Amygdala (tissue), 56 donors: Measurements from ENCODE around the gene LDB2.
A peak's percentile ranks its signal among the peaks of the same experiment; 100 is the strongest.

Source experiments
- DNase-seq, 56 donors: peaks; one replicate each; lab custom pipeline; 2025; lab: John Stamatoyannopoulos, UW

Gene LDB2

GRCh38 chr4:16887887-16888286 lies 10.6 kb downstream of the LDB2 start:
- no peak for DNase-seq

DNA sequence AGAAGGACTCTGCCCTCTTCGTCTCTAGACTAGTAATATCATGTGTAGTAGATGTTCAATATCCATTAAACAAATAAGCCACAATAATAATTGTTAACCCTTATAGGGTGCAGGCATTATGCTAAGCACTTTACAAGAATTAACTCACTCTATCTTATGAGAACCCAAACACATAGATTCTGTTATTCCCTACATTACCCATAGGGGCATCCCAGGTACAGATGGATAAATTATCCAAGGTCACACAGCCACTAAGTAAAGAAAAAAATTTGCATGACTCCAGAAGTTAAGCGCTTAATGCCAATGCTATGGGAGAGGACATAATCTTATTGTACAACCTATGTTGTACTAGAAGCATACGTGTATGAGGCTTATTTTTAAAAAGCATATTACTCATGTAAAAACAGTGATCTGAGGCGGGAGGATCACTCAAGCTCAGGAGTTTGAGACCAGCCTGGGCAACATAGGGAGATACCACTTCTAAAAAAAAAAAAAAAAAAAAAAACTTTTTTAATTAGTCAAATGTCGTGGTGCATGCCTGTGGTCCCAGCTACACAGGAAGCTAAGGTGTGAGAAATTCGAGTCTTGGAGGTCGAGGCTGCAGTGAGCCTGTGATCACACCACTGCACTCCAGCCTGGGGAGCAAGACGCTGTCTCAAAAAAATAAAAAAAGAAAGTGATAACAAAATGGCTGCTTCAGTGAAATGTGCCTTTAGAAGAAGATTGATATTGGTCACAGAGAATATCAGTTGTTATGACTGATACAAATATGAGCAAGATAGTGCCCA lies 13.6 kb downstream of the LDB2 start:
- DNase-seq: no peak

DNA sequence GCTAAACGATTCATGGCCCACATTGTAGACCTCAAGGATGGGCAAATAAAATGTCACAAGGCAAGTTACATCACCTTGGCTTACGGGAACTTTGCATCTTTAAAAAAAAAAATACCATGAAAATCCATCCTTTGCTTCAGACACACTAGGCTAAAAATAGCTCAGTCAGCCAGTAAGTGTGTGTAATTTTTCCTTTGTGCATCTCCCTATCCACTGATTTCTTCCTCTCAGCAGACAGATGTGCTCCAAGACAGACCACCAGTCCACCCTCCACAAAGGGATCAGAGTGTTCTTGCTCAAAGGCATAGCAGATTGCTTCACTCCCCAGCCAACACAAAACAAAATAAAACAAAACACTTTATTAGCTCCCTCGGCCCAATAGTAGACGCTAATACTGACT lies 14.6 kb downstream of the LDB2 start:
- no peak for DNase-seq

DNA sequence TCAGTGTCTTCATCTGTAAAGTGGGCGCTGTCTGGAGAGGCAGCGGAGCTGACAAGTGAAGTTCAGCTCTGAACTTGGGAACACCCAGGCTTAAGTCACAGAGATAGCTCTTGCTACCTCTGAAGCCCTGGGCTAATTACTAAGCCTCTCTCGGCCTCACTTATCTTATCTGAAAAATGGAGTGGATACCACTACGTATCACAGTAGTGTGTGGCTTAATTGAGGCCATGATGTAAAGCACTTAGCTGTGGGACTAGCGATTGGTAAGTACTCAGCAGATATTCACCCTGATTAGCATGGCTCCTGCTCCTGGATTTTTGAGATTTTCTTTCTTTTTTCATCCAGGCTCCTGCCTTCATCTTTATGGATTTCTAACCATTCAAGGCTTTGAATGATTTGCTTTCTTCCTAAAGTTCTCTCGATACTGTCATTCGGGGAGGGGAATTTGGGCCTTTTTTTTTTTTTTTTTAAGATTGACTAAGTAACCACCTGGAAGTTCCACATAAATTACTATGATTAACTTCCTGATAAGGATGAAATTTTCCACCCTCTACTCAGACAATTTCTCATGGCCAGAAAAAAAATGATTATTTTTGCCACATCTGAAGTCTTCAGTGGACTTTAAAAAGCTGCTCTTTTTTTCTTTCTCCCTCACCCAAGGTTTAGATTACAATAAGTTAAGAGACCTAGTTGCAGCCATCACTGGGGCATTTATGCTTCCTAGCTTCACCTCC lies 17.1 kb downstream of the LDB2 start:
- DNase-seq: no peak

DNA sequence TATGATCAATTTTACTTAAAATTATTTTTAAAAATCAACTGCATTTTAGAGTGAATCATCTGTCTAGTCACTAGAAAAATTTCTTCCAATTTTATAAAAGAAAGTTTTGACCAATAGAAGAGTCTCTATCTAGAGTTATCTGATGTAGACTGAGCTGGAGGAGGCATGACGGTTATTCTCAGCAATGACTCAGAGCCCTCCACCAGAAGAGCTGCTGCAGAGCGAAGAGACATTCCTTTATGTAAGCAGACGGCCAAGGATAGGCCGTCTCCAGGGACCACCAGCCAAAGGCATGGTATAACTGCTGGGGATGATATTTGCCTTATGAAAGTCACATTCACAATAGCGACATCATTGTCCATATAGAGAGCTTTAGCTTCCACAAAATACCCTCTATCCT lies 23.0 kb downstream of the LDB2 start:
- peak in 6 of 56 donors; percentile 2 to 21 (median 14) for DNase-seq

GRCh38 chr4:16869594-16870245 lies 28.7 kb downstream of the LDB2 start:
- DNase-seq: no peak

DNA sequence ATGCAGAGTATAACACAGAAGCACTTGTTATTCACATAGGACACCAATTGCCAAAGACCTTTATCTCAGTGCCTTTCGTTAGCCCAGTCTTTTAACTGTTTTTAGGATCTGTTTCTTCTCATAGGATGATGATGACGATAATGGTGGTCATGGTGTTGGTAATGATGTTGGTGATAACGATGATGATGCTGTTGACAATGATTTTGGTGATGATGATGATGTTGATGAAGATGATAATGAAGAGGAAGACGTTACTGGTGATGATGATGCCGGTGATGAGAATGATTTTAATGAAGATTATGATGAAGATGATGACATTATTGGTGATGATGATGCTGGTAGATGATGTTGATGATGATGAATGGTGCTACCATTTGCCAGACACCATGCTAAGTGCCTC lies 29.8 kb downstream of the LDB2 start:
- DNase-seq: no peak

DNA sequence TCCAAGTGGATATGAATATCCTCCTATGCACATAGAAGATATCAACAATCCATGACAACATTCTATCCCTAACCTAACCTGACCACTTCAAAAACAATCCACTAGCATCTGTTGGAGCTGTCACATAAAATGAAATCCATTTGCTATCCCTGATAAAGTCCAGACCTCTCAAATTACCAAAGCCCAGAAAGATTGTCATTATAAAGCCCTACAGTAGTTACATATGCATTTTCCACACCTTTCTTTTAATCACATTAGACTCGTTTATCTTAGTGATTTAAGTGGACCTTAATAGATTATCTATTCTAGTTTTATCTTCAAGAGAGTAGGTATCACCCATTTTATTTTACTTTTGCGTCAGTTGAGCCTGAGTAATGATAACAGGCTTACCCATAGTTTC lies 30.6 kb downstream of the LDB2 start:
- no peak for DNase-seq

- DNase-seq: no peak
Measured at GRCh38 chr4:16866974-16867373, 31.5 kb downstream of the LDB2 start.

- no peak for DNase-seq
Measured at GRCh38 chr4:16865897-16866283, 32.6 kb downstream of the LDB2 start.

- DNase-seq: no peak
Measured at GRCh38 chr4:16865209-16865896, 33.1 kb downstream of the LDB2 start.

GRCh38 chr4:16864199-16864598 lies 34.2 kb downstream of the LDB2 start:
- no peak for DNase-seq

DNA sequence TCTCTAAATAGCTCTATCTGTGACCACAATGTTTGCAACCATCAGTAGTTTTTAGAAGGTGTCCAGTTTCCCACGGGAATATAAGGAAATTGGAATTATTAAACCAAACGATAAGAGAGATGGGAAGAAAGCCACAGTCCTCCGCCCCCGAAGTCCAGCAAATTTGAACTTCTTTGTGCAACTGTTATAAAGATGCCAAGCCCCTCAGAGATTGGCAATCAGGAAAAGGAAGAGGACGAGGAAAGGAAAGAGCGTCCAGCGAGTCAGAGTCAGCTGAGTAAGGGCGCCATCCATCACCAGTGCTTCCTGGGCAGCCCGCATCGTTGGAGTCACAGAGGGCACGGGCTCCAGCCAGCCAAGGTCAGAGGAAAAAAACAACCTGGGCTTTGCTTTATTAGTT lies 35.7 kb downstream of the LDB2 start:
- no peak for DNase-seq

DNA sequence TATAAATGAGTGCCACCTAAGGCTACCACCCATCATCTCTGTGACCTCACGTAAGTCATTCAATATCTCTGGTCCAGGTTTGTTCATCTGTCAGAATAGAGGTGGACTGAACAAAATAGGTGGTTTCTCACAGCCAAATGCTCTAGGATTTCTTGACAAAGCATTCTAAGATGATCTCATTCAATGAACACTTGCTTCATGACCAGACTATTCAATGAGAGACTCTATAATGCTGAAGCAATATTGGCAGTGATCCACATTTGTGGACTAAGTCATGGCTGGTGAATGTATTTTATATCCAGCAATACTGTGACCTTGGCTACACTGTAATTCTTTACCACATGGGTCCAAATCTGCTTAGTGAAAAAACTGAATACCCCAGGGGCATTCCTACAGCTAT lies 37.9 kb downstream of the LDB2 start:
- DNase-seq: no peak

GRCh38 chr4:16859031-16859430 lies 39.4 kb downstream of the LDB2 start:
- DNase-seq: no peak

DNA sequence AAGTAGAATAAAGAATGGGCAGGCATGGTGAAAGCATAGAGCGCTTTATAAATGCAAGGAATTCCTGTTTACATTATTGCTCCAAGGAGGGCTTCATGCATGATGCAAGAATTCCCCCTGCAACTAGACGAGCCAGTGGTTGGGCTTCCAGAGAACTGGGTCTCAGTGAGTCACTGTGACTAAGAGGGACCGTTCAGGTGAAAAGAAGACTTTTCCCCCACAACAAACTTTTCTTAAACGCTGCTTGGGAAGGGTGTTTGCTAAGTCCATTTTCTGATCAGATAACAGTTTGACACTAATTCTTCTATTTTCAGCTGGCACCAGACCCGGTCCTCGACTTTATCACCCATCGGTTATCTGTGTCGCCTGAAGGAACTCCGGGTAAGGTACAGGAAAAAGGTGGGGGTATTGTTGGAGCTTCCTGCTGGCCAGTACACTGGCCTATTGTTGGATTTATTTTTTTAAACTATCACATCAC lies 40.1 kb downstream of the LDB2 start:
- DNase-seq: no peak

- DNase-seq: no peak
Measured at GRCh38 chr4:16857425-16857824, 41.0 kb downstream of the LDB2 start.

- no peak for DNase-seq
Measured at GRCh38 chr4:16853640-16854039, 44.8 kb downstream of the LDB2 start.

DNA sequence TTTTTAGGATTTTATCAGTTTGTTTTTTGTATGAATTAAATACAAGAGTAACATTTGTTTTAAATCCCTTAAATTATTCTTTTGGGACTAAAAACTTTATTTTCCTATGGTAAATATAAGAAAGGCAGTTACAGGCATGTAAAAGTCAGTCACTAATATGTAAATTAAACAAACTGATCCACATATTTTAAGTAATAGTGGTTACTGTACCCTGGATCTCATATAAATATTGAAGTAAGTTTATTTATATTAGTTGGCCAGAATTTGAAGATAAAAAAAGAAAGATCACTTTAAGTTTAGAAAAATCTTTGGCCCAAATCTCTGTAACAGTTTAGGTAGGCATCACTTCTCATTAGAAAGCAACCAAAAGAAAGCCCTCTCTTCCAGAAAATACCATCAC lies 45.8 kb downstream of the LDB2 start:
- DNase-seq: no peak

DNA sequence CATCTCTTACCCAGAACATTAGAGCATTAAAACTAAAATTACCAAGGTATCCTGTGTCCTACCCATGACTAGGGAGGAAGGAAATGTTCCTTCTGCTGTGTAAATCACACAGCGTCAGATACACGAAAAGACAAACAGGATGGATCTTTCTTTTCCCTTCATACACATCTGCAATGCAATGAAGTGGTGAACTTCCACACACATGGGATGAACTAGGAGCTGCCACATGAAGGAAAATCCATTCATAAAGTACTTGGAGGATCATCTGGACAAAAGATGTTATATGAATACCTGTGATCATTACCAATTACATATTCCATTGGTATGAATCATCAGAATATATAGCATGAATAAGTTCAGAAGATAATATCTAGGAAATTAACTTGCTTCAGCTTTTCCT lies 46.2 kb downstream of the LDB2 start:
- DNase-seq: no peak

DNA sequence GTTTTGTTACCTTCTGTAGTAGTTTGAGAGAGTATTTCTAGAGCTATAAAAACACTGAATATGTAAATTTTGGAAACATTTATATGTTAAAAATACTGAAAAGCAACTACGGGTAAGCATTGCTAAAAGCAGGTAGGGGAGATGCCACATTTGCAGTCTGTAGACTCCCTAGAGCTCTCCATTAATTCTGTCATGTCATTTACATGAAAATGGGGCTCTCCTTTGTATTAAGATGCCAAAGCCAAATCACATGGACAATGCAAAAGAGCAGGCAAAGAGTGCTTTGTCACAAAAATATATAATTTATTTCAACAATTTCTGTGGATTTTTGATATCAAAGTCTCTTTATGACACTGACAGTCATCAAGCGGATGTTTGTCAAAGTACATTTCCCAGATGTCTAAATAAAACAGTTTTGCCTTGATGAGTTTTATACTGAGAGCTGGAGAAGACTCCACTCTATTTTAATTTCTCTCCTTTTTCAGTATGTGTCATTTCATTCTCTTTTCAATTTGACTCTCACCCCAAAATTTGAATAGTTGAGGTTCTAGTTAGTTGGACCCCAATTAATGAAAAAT lies 51.8 kb downstream of the LDB2 start:
- DNase-seq: no peak
